C4-2B (cell line): ENCODE data around the gene ITGB2.

Experiments used
- CTCF ChIP-seq: fragments of 450-650 bp; conservative IDR thresholded peaks from 2 replicates; pipeline ENCODE4 v1.5.1; 2017; ENCODE audit warnings: mild to moderate bottlenecking
- ZFX ChIP-seq: fragments of 450-650 bp; IDR thresholded peaks from 2 replicates; pipeline ENCODE4 v1.6.1; 2017

GRCh38 chr21:44855572-44855971 is 65.1 kb downstream of the ITGB2 start:
- TF ChIP-seq CTCF (no peak), ZFX (no peak)
